ENCODE data around the gene MNT.

- TF ChIP-seq CTCF (IDR thresholded peaks at IDR 0.05) (no peak), ZFX (IDR thresholded peaks at IDR 0.05; ENCODE audit: borderline replicate concordance) (no peak)
These were observed 19.8 kb downstream of the MNT start for GRCh38 chr17:2380950-2381649.
